ENCODE results near the gene KIRREL3. TPM values are rescaled to one million over a fixed set of nuclear protein-coding genes. Genes with fewer than 3 reads are reported as not detected.

The KIRREL3 gene
- total RNA-seq, 1 donor from 2014 or later: not detected

- Mint-ChIP-seq H3K27me3 (no peaks in the 10 kb centered on the region), H3K4me3 (no peak overlapping the region), H3K27ac (no peak overlapping the region), H3K9me3 (no peaks in the 10 kb centered on the region), H3K4me1 (peaks cover 13% of the 10 kb centered on the region), H3K36me3 (ENCODE audit: low read depth) (no peaks in the 10 kb centered on the region)
- intact Hi-C loops (cut with micrococcal nuclease): no loop called here
- no peak for DNase-seq
Measured at GRCh38 chr11:126475014-126475991, 525.3 kb downstream of the KIRREL3 start.

- no peaks in the 10 kb centered on the region for H3K9me3 Mint-ChIP-seq
- intact Hi-C loops (cut with micrococcal nuclease): no loop called here
Measured at GRCh38 chr11:126474220-126474619, 526.4 kb downstream of the KIRREL3 start.

GRCh38 chr11:126473269-126473668 lies 527.3 kb downstream of the KIRREL3 start:
- intact Hi-C loops (cut with micrococcal nuclease): no loop called here
- Mint-ChIP-seq H3K27me3 (no peaks in the 10 kb centered on the region), H3K36me3 (ENCODE audit: low read depth) (no peaks in the 10 kb centered on the region), H3K27ac (no peak overlapping the region), H3K4me1 (peaks cover 6% of the 10 kb centered on the region), H3K9me3 (no peaks in the 10 kb centered on the region), H3K4me3 (no peak overlapping the region)
- DNase-seq: no peak

More at GRCh38 chr11:126474220-126474619, 526.4 kb downstream of the KIRREL3 start:
- peaks cover 10% of the 10 kb centered on the region for H3K4me1 Mint-ChIP-seq
- H3K36me3 Mint-ChIP-seq (ENCODE audit: low read depth): no peaks in the 10 kb centered on the region
- no peak overlapping the region for H3K4me3 Mint-ChIP-seq
- peak overlapping the region; percentile 51 for H3K27ac Mint-ChIP-seq
- no peaks in the 10 kb centered on the region for H3K27me3 Mint-ChIP-seq
- DNase-seq: no peak

- intact Hi-C loops (cut with micrococcal nuclease): no loop called here
- DNase-seq: no peak
- H3K36me3 Mint-ChIP-seq (ENCODE audit: low read depth): no peaks in the 10 kb centered on the region
- H3K4me3 Mint-ChIP-seq: no peak overlapping the region
- no peak overlapping the region for H3K27ac Mint-ChIP-seq
- peaks cover 21% of the 10 kb centered on the region for H3K4me1 Mint-ChIP-seq
- peaks cover 1% of the 10 kb centered on the region for H3K27me3 Mint-ChIP-seq
- no peaks in the 10 kb centered on the region for H3K9me3 Mint-ChIP-seq
Measured at GRCh38 chr11:126469311-126469710, 531.3 kb downstream of the KIRREL3 start.

DNA sequence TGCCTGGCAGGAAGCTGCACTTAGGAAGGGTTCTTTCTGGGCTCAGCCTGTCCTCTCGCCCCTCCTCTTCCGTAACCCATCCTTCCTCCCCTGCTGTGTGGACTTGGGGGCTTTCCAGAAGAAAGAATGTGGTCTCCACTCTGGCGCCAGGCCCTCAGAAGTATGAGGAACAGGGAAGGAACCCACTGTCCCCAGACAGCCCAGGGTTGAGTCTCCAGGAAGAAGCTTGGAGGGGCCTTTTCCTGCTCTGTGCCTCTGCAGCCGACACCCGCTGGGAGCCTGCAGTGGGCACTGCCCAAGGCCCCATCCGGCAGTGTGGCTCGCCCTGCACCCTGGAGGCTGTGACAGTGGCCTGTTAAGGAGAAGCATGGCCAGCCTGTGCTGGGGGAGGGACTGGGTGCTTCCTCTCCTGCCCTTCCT lies 532.5 kb downstream of the KIRREL3 start:
- intact Hi-C loops (cut with micrococcal nuclease): no loop called here
- Mint-ChIP-seq H3K9me3 (no peaks in the 10 kb centered on the region), H3K27ac (no peak overlapping the region), H3K4me3 (no peak overlapping the region), H3K4me1 (peaks cover 21% of the 10 kb centered on the region), H3K27me3 (peaks cover 1% of the 10 kb centered on the region), H3K36me3 (ENCODE audit: low read depth) (no peaks in the 10 kb centered on the region)
- no peak for DNase-seq

GRCh38 chr11:126467471-126467870 lies 533.1 kb downstream of the KIRREL3 start:
- Mint-ChIP-seq H3K36me3 (ENCODE audit: low read depth) (no peaks in the 10 kb centered on the region), H3K27ac (no peak overlapping the region), H3K4me3 (no peak overlapping the region), H3K4me1 (peaks cover 20% of the 10 kb centered on the region), H3K27me3 (peaks cover 1% of the 10 kb centered on the region), H3K9me3 (no peaks in the 10 kb centered on the region)
- intact Hi-C loops (cut with micrococcal nuclease): no loop called here
- no peak for DNase-seq

DNA sequence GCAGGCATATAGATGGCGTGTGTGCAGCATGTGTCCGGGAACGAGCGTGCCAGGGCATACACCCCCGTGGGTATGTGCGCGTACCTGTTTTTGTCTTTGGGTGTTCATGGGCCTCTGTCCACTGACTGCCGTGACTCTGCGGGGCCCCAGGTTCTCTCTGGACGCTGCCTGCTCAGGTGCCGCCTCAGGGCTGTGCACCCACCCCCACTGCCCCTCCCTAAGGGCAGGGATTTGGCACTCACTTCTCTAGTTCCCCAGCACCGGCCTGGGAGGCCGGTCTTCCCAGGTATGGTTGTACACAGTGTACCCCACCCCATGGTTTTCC lies 533.6 kb downstream of the KIRREL3 start:
- Mint-ChIP-seq H3K9me3 (no peaks in the 10 kb centered on the region), H3K4me3 (no peak overlapping the region), H3K27me3 (peaks cover 1% of the 10 kb centered on the region)

DNA sequence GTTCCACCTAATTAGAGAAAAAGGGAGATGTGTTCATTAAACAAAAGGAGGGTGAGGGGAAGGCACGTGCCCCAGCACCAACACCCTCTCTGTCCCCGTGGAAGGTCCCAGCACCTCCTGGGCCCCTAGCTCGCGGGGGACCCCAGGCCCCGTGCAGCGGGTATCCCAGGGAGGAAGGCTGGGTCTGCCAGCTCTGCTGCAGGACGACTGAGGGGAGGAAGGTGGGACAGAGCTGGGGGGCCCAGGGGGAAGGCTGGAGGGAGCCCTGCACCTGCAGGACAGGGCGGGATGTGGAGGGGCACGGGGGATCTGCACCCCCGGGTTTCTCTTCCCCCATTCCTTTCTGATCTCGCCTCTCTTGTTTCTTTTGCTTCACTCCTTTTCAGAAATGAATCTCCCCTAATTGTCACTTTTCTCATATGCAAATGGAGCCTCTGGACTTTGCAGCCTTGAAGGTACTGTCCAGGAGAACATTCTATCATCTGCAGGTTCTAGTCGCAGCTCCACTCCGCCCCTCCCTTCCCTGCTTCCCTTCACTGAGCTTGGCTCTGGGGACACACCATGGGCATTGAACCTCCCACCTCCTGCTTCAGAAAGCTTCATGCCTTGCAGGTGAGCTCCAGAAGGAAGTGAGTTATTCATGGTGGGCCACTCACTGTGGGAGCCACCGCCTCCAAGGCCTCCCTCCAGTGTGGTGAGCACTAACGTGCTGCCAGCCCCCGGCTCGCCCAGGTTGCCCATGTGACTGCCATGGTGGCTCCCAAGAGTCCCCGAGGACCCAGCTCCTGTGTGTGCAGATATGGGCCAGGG lies 534.1 kb downstream of the KIRREL3 start:
- DNase-seq: no peak
- no peaks in the 10 kb centered on the region for H3K9me3 Mint-ChIP-seq
- peak overlapping the region; percentile 51 for H3K27ac Mint-ChIP-seq
- H3K27me3 Mint-ChIP-seq: peaks cover 1% of the 10 kb centered on the region
- no peaks in the 10 kb centered on the region for H3K36me3 Mint-ChIP-seq (ENCODE audit: low read depth)
- intact Hi-C loops (cut with micrococcal nuclease): no loop called here
- peaks cover 19% of the 10 kb centered on the region for H3K4me1 Mint-ChIP-seq
- H3K4me3 Mint-ChIP-seq: peak overlapping the region; percentile 47

More for the DNA sequence above, 533.6 kb downstream of the KIRREL3 start:
- DNase-seq: no peak
- peaks cover 19% of the 10 kb centered on the region for H3K4me1 Mint-ChIP-seq
- H3K36me3 Mint-ChIP-seq (ENCODE audit: low read depth): no peaks in the 10 kb centered on the region
- intact Hi-C loops (cut with micrococcal nuclease): no loop called here
- no peak overlapping the region for H3K27ac Mint-ChIP-seq

- peak; percentile 78 for DNase-seq
- Mint-ChIP-seq H3K27me3 (peaks cover 1% of the 10 kb centered on the region), H3K4me3 (peak overlapping the region; percentile 47), H3K9me3 (no peaks in the 10 kb centered on the region), H3K27ac (peak overlapping the region; percentile 51), H3K4me1 (peaks cover 19% of the 10 kb centered on the region), H3K36me3 (ENCODE audit: low read depth) (no peaks in the 10 kb centered on the region)
- intact Hi-C loops (cut with micrococcal nuclease): no loop called here
Measured at GRCh38 chr11:126465573-126466188, 534.9 kb downstream of the KIRREL3 start.

DNA sequence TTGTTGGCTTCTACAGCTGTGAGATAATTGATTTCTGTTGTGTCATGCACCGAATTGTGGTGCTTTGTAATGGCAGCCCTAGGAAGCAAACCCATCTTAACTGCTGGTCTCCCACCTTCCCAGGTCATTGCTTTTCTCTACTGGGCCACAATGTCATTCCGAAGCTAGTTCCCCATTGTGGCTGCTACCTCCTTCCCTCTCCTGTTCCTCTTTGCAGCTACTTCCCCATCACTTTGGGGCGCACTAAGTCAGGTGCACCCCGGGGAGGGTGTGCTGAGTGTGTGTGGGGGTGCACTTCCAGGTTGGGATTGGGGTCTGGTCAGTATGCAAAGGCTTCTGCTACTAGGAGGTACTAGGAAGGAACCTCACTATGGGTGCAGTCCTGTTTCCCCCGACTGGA lies 535.8 kb downstream of the KIRREL3 start:
- intact Hi-C loops (cut with micrococcal nuclease): no loop called here
- Mint-ChIP-seq H3K4me3 (no peak overlapping the region), H3K36me3 (ENCODE audit: low read depth) (no peaks in the 10 kb centered on the region), H3K27ac (no peak overlapping the region), H3K4me1 (peaks cover 19% of the 10 kb centered on the region), H3K27me3 (peaks cover 1% of the 10 kb centered on the region), H3K9me3 (no peaks in the 10 kb centered on the region)
- no peak for DNase-seq

- no peaks in the 10 kb centered on the region for H3K9me3 Mint-ChIP-seq
Measured at GRCh38 chr11:126462422-126462821, 538.1 kb downstream of the KIRREL3 start.

DNA sequence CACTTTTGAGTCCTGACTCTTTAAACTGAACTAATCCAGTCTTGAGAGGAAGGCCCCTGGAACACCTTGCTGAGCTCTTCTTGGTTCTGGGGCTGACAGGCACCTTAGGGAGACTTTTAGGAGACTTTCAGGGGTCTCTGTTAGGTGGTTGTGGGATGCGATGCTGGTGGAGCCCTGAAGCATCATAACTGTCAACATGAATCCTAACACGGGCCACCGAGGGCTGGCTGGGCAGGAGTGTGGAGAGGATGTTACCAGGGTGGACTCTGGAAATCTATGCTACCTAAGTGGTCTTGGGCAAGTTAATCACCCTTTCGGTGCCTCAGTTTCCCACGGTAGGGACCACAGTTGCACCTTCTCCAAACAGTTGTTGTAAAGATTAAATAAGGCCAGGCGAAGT lies 538.6 kb downstream of the KIRREL3 start:
- no peaks in the 10 kb centered on the region for H3K9me3 Mint-ChIP-seq
- no peak overlapping the region for H3K4me3 Mint-ChIP-seq
- H3K27ac Mint-ChIP-seq: no peak overlapping the region

More at GRCh38 chr11:126462422-126462821, 538.1 kb downstream of the KIRREL3 start:
- no peak for DNase-seq
- Mint-ChIP-seq H3K4me3 (no peak overlapping the region), H3K27ac (no peak overlapping the region), H3K27me3 (peaks cover 1% of the 10 kb centered on the region), H3K4me1 (peaks cover 19% of the 10 kb centered on the region), H3K36me3 (ENCODE audit: low read depth) (no peaks in the 10 kb centered on the region)
- intact Hi-C loops (cut with micrococcal nuclease): no loop called here

GRCh38 chr11:126461096-126461440 lies 539.5 kb downstream of the KIRREL3 start:
- Mint-ChIP-seq H3K27me3 (peaks cover 1% of the 10 kb centered on the region), H3K27ac (no peak overlapping the region), H3K4me3 (no peak overlapping the region), H3K4me1 (peaks cover 16% of the 10 kb centered on the region), H3K9me3 (no peaks in the 10 kb centered on the region), H3K36me3 (ENCODE audit: low read depth) (no peaks in the 10 kb centered on the region)
- intact Hi-C loops (cut with micrococcal nuclease): no loop called here
- no peak for DNase-seq

More for the DNA sequence above, 538.6 kb downstream of the KIRREL3 start:
- Mint-ChIP-seq H3K27me3 (peaks cover 1% of the 10 kb centered on the region), H3K36me3 (ENCODE audit: low read depth) (no peaks in the 10 kb centered on the region), H3K4me1 (peaks cover 19% of the 10 kb centered on the region)
- intact Hi-C loops (cut with micrococcal nuclease): no loop called here
- no peak for DNase-seq

Measured in activated CD4-positive, alpha-beta T cell treated with anti-CD3 and anti-CD28 coated beads, Interleukin-2, amount 10 ng/mL, durations not matched to agents 24 days and 14 days (primary cell).